Uterus (tissue), 4 donors: ENCODE results near the gene MPHOSPH6. TPM values are rescaled to one million over a fixed set of nuclear protein-coding genes. Genes with fewer than 3 reads are reported as not detected.
"Not testable (repeated sequence)": the region's sequence is repeated elsewhere in the genome, so short reads cannot be mapped to it uniquely, and the experiment has no call there.

Experiments used
- DNase-seq, 2 donors: peaks; one replicate each; pipeline ENCODE4 v3.0.0-alpha.2; 2019 to 2020
- H3K27ac ChIP-seq, 2 donors: fragments of 200-600 bp; sonication (generic); 1 replicate in 1 of 2; 2 replicates in 1 of 2; pipeline ENCODE4 v1.5.1; 2016 to 2018
- H3K27me3 ChIP-seq, 2 donors: fragments of 200-600 bp; sonication (generic); one replicate each; pipeline ENCODE4 v1.5.1; 2018 to 2019; ENCODE audit warnings: control low read depth in 1 of 2
- H3K36me3 ChIP-seq, 2 donors: fragments of 200-600 bp; sonication (generic); one replicate each; pipeline ENCODE4 v1.5.1; 2019; ENCODE audit warnings: control low read depth in 1 of 2
- H3K4me1 ChIP-seq, 2 donors: fragments of 200-600 bp; sonication (generic); one replicate each; pipeline ENCODE4 v1.5.1; 2018 to 2019; ENCODE audit warnings: control low read depth in 1 of 2
- H3K4me3 ChIP-seq, 2 donors: fragments of 200-600 bp; sonication (generic); 1 replicate in 1 of 2; 2 replicates in 1 of 2; pipeline ENCODE4 v1.5.1; 2018 to 2019; ENCODE audit warnings: mild to moderate bottlenecking in 1 of 2
- H3K9me3 ChIP-seq, 2 donors: fragments of 200-600 bp; sonication (generic); one replicate each; pipeline ENCODE4 v1.5.1; 2019; ENCODE audit warnings: control low read depth in 1 of 2
- CTCF ChIP-seq, 4 experiments: fragments of 200-600 bp in 2 of 4; fragments of 450-650 bp in 2 of 4; sonication (generic) in 2 of 4; IDR thresholded peaks; one replicate each; pipeline ENCODE4 v1.5.1; 2016 to 2019; ENCODE audit warnings: antibody characterized with exemption in 4 of 4, mild to moderate bottlenecking in 2 of 4, moderate library complexity in 1 of 4
- POLR2A ChIP-seq, 2 donors: fragments of 450-650 bp; IDR thresholded peaks; one replicate each; pipeline ENCODE4 v1.6.1; 2016; ENCODE audit warnings: antibody characterized with exemption in 2 of 2, mild to moderate bottlenecking in 1 of 2, moderate library complexity in 1 of 2
- intact Hi-C: fragments of 100-400 bp; cut with DNase I; formaldehyde crosslinking; loops from one replicate; pipeline ENCODE4 v1.15.1; 2023; ENCODE audit warnings: low total_unique reads
- small RNA-seq: library from RNA; depleted of rRNA; stranded (forward); fragments of <200 nt; gene quantifications from one replicate; pipeline ENCODE3, GENCODE V24; 2016
- total RNA-seq, 4 donors: library from RNA; depleted of rRNA in 3 of 4; stranded (reverse); fragments of >200 nt in 3 of 4; gene quantifications; one replicate each; pipeline versions ENCODE4 v1.1.0 to v1.2.4, GENCODE V29; 2014 to 2023
- donor health status: DM: yes; HTN: yes; CAD: no.

MPHOSPH6 gene
- total RNA-seq, 4 donors from 2014 or later: 18.4 to 55.6 (median 29.8) TPM

GRCh38 chr16:82111944-82112343, 58.1 kb downstream of the MPHOSPH6 start:
- H3K4me1 ChIP-seq: no peaks in the 10 kb centered on the region
- H3K27me3 ChIP-seq: no peaks in the 10 kb centered on the region
- no peaks in the 10 kb centered on the region for H3K9me3 ChIP-seq
- no peaks in the 10 kb centered on the region for H3K36me3 ChIP-seq
- intact Hi-C loops: no loop called here
- no peak overlapping the region for H3K4me3 ChIP-seq
- DNase-seq: no peak
- no peak overlapping the region for H3K27ac ChIP-seq
- no peak for TF ChIP-seq POLR2A (IDR thresholded peaks at IDR 0.05)
- no peak for TF ChIP-seq CTCF (IDR thresholded peaks at IDR 0.05)

- intact Hi-C loops, DNase-seq: not testable (repeated sequence)
Measured at GRCh38 chr16:82109266-82109665, 60.8 kb downstream of the MPHOSPH6 start.

GRCh38 chr16:82108774-82109173, 61.2 kb downstream of the MPHOSPH6 start:
- Histone ChIP-seq H3K36me3 (no peaks in the 10 kb centered on the region), H3K9me3 (no peaks in the 10 kb centered on the region), H3K27ac (no peak overlapping the region), H3K4me1 (no peaks in the 10 kb centered on the region), H3K27me3 (no peaks in the 10 kb centered on the region), H3K4me3 (no peak overlapping the region)
- TF ChIP-seq POLR2A (IDR thresholded peaks at IDR 0.05): no peak
- no peak for TF ChIP-seq CTCF (IDR thresholded peaks at IDR 0.05)
- intact Hi-C loops: no loop called here
- DNase-seq: no peak

More at GRCh38 chr16:82109266-82109665, 60.8 kb downstream of the MPHOSPH6 start:
- H3K4me3 ChIP-seq, H3K27ac ChIP-seq, H3K4me1 ChIP-seq, H3K36me3 ChIP-seq, H3K9me3 ChIP-seq, H3K27me3 ChIP-seq: not testable (repeated sequence)

GRCh38 chr16:82108100-82108499, 61.9 kb downstream of the MPHOSPH6 start:
- intact Hi-C loops: no loop called here
- H3K27me3 ChIP-seq: no peaks in the 10 kb centered on the region
- no peak overlapping the region for H3K27ac ChIP-seq
- no peak for DNase-seq
- no peaks in the 10 kb centered on the region for H3K4me1 ChIP-seq
- H3K4me3 ChIP-seq: no peak overlapping the region
- no peak for TF ChIP-seq CTCF (IDR thresholded peaks at IDR 0.05)
- TF ChIP-seq POLR2A (IDR thresholded peaks at IDR 0.05): no peak
- H3K9me3 ChIP-seq: no peaks in the 10 kb centered on the region
- no peaks in the 10 kb centered on the region for H3K36me3 ChIP-seq

GRCh38 chr16:82105107-82105506, 64.9 kb downstream of the MPHOSPH6 start:
- DNase-seq: no peak

More at GRCh38 chr16:82105107-82105506, 64.9 kb downstream of the MPHOSPH6 start:
- no peaks in the 10 kb centered on the region for H3K36me3 ChIP-seq
- intact Hi-C loops: no loop called here
- H3K4me3 ChIP-seq: no peak overlapping the region
- H3K27ac ChIP-seq: no peak overlapping the region
- H3K27me3 ChIP-seq: no peaks in the 10 kb centered on the region
- no peak for TF ChIP-seq POLR2A (IDR thresholded peaks at IDR 0.05)
- no peak for TF ChIP-seq CTCF (IDR thresholded peaks at IDR 0.05)
- no peaks in the 10 kb centered on the region for H3K4me1 ChIP-seq
- no peaks in the 10 kb centered on the region for H3K9me3 ChIP-seq

Small RNA genes within 50 kb of the gene (small RNA-seq; reads per million reads assigned to genes)
- gene RN7SKP190: not detected

Other genes with a start within 250 kb of the MPHOSPH6 start
- 1 to 10 TPM in 2 of 4 donors, under 1 TPM in 2; under 0.01 to 5.1 (median 1.5) TPM for gene SDR42E1, start 158.8 kb downstream of the MPHOSPH6 start, total RNA-seq
- gene HSD17B2, start 135.0 kb downstream of the MPHOSPH6 start, total RNA-seq: under 1 TPM in 1 of 4 donors, not detected in 3; 0.14 TPM